IMR-90 (cell line): ENCODE results near the gene LTF. TPM values are rescaled to one million over a fixed set of nuclear protein-coding genes. Genes with fewer than 3 reads are reported as not detected.
A peak's percentile ranks its signal among the peaks of the same experiment; 100 is the strongest.

ENCODE experiments used
- ATAC-seq: fragments of 200-7000 bp; cut with Tn5 transposase; 2 replicates; pipeline ENCODE4 v1.9.1; 2020; ENCODE audit warnings: low read depth, mild to moderate bottlenecking, moderate library complexity
- BruUV-seq: library from RNA; stranded (reverse); fragments of 400-500 nt; replicated peaks from 2 replicates; lab custom pipeline; 2021; lab: Mats Ljungman, UMichigan
- CTCF ChIA-PET: fragments of 300-600 bp; formaldehyde crosslinking; extraction: SDS; loops from one replicate; lab custom pipeline; 2021; ENCODE audit warnings: antibody characterized with exemption; lab: Yijun Ruan, JAX
- POLR2A ChIA-PET: fragments of 300-600 bp; sonication (Branson Sonifier 250); formaldehyde crosslinking; loops from one replicate; lab custom pipeline; 2022; ENCODE audit warnings: antibody characterized with exemption; ENCODE audit not compliant: unreplicated experiment; lab: Charles Lee
- DNase-seq: peaks from one replicate; pipeline ENCODE4 v3.0.0; 2013
- H2AFZ ChIP-seq: replicated peaks from 2 replicates; pipeline ENCODE3; 2013; ENCODE audit warnings: low read length, mild to moderate bottlenecking; ENCODE audit not compliant: poor library complexity
- H2AK5ac ChIP-seq: 2 replicates; pipeline ENCODE4 v1.6.1; 2013; ENCODE audit warnings: low read depth, low read length, inconsistent platforms
- H2AK9ac ChIP-seq: replicated peaks from 2 replicates; pipeline ENCODE3; 2013; ENCODE audit warnings: mild to moderate bottlenecking, low read depth, low read length, moderate library complexity; ENCODE audit not compliant: poor library complexity
- H2BK120ac ChIP-seq: 2 replicates; pipeline ENCODE4 v1.6.1; 2013; ENCODE audit warnings: low read depth, low read length, inconsistent platforms
- H2BK15ac ChIP-seq: 3 replicates; pipeline ENCODE4 v1.6.1; 2013; ENCODE audit warnings: low read depth, low read length, inconsistent platforms
- H2BK20ac ChIP-seq: 2 replicates; pipeline ENCODE4 v1.6.1; 2013; ENCODE audit warnings: low read depth, mild to moderate bottlenecking, inconsistent platforms, low read length, moderate library complexity
- H2BK5ac ChIP-seq: 2 replicates; pipeline ENCODE4 v1.6.1; 2013; ENCODE audit warnings: mild to moderate bottlenecking, low read depth, low read length, inconsistent platforms; ENCODE audit not compliant: poor library complexity, severe bottlenecking
- H3K14ac ChIP-seq: replicated peaks from 2 replicates; pipeline ENCODE4 v1.6.1; 2013; ENCODE audit warnings: low read depth, low read length, inconsistent platforms
- H3K18ac ChIP-seq: 2 replicates; pipeline ENCODE4 v1.6.1; 2013; ENCODE audit warnings: low read depth, low read length, control low read depth
- H3K23ac ChIP-seq: 2 replicates; pipeline ENCODE4 v1.6.1; 2013; ENCODE audit warnings: low read depth, low read length, inconsistent platforms
- H3K27ac ChIP-seq: 2 replicates; pipeline ENCODE4 v1.5.1; 2013; ENCODE audit warnings: mild to moderate bottlenecking, control low read depth, low read length; ENCODE audit not compliant: insufficient read depth
- H3K27me3 ChIP-seq: 2 replicates; pipeline ENCODE4 v1.6.1; 2013; ENCODE audit warnings: low read length; ENCODE audit not compliant: control insufficient read depth, insufficient read depth
- H3K36me3 ChIP-seq: 2 replicates; pipeline ENCODE4 v1.6.1; 2013; ENCODE audit warnings: low read length, mixed read lengths; ENCODE audit not compliant: control insufficient read depth, insufficient read depth
- H3K4ac ChIP-seq: 2 replicates; pipeline ENCODE4 v1.6.1; 2013; ENCODE audit warnings: low read depth, low read length, inconsistent platforms
- H3K4me1 ChIP-seq: 2 replicates; pipeline ENCODE4 v1.6.1; 2013; ENCODE audit warnings: low read length, mixed read lengths; ENCODE audit not compliant: control insufficient read depth, insufficient read depth
- H3K4me2 ChIP-seq: 2 replicates; pipeline ENCODE4 v1.6.1; 2013; ENCODE audit warnings: low read depth, mild to moderate bottlenecking, control low read depth, low read length, moderate library complexity
- H3K4me3 ChIP-seq: 2 replicates; pipeline ENCODE4 v1.5.1; 2013; ENCODE audit warnings: low read depth, mild to moderate bottlenecking, control low read depth, low read length, moderate library complexity; ENCODE audit not compliant: insufficient read depth
- H3K56ac ChIP-seq: 2 replicates; pipeline ENCODE4 v1.6.1; 2013; ENCODE audit warnings: low read length, inconsistent platforms; ENCODE audit not compliant: insufficient read depth; ENCODE audit errors: extremely low read depth
- H3K79me1 ChIP-seq, 2 experiments: 2 replicates each; pipeline ENCODE4 v1.6.1; 2013; ENCODE audit warnings: low read length in 2 of 2, inconsistent platforms in 1 of 2, low read depth in 1 of 2
- H3K9ac ChIP-seq: 2 replicates; pipeline ENCODE4 v1.6.1; 2013; ENCODE audit warnings: low read depth, low read length, control low read depth
- H3K9me1 ChIP-seq: 2 replicates; pipeline ENCODE4 v1.6.1; 2013; ENCODE audit warnings: low read length, inconsistent platforms; ENCODE audit not compliant: insufficient read depth
- H3K9me3 ChIP-seq: 2 replicates; pipeline ENCODE4 v1.6.1; 2013; ENCODE audit warnings: low read length; ENCODE audit not compliant: control insufficient read depth, insufficient read depth
- H4K20me1 ChIP-seq: 2 replicates; pipeline ENCODE4 v1.6.1; 2013; ENCODE audit warnings: low read length, inconsistent platforms; ENCODE audit not compliant: insufficient read depth
- H4K5ac ChIP-seq: 2 replicates; pipeline ENCODE4 v1.6.1; 2013; ENCODE audit warnings: mild to moderate bottlenecking, low read depth, low read length, control low read depth
- H4K8ac ChIP-seq, 2 experiments: 2 replicates each; pipeline ENCODE4 v1.6.1; 2013; ENCODE audit warnings: low read depth in 2 of 2, low read length in 2 of 2, control low read depth in 1 of 2, inconsistent platforms in 1 of 2
- H4K91ac ChIP-seq: 2 replicates; pipeline ENCODE4 v1.6.1; 2013; ENCODE audit warnings: low read depth, low read length, inconsistent platforms; ENCODE audit not compliant: insufficient read depth
- BHLHE40 ChIP-seq: fragments of 150-350 bp; IDR thresholded peaks from 2 replicates; pipeline ENCODE4 v1.6.1; 2016; ENCODE audit warnings: mild to moderate bottlenecking, low read depth, low read length
- CEBPB ChIP-seq: IDR thresholded peaks from 2 replicates; pipeline ENCODE4 v1.6.1; 2012; ENCODE audit warnings: low read depth, low read length, improper control_type of control experiment
- CHD1 ChIP-seq: IDR thresholded peaks from 2 replicates; pipeline ENCODE4 v1.6.1; 2012; ENCODE audit warnings: low read depth, low read length, improper control_type of control experiment
- CTCF ChIP-seq: conservative IDR thresholded peaks from 2 replicates; pipeline ENCODE4 v1.5.1; 2012; ENCODE audit warnings: mild to moderate bottlenecking, low read depth, low read length, improper control_type of control experiment
- ELK1 ChIP-seq: fragments of 150-350 bp; IDR thresholded peaks from 2 replicates; pipeline ENCODE4 v1.6.1; 2016; ENCODE audit warnings: low read depth, mild to moderate bottlenecking, low read length, moderate library complexity, borderline replicate concordance
- FOS ChIP-seq: fragments of 150-350 bp; IDR thresholded peaks from 2 replicates; pipeline ENCODE4 v1.6.1; 2016; ENCODE audit warnings: low read depth, low read length
- MAFK ChIP-seq: IDR thresholded peaks from 2 replicates; pipeline ENCODE4 v1.6.1; 2012; ENCODE audit warnings: low read depth, low read length, improper control_type of control experiment
- MAZ ChIP-seq: IDR thresholded peaks from 2 replicates; pipeline ENCODE4 v1.6.1; 2012; ENCODE audit warnings: low read depth, mild to moderate bottlenecking, low read length, improper control_type of control experiment, moderate library complexity, borderline replicate concordance
- MXI1 ChIP-seq: IDR thresholded peaks from 2 replicates; pipeline ENCODE4 v1.6.1; 2012; ENCODE audit warnings: low read depth, mild to moderate bottlenecking, low read length, moderate library complexity, borderline replicate concordance
- NFE2L2 ChIP-seq: fragments of 150-350 bp; IDR thresholded peaks from 2 replicates; pipeline ENCODE4 v1.6.1; 2016; ENCODE audit warnings: low read depth, mild to moderate bottlenecking, low read length
- POLR2A ChIP-seq: IDR thresholded peaks from 2 replicates; pipeline ENCODE4 v1.6.1; 2012; ENCODE audit warnings: mild to moderate bottlenecking, low read depth, low read length
- RAD21 ChIP-seq: IDR thresholded peaks from 2 replicates; pipeline ENCODE4 v1.6.1; 2012; ENCODE audit warnings: low read length, improper control_type of control experiment
- RCOR1 ChIP-seq: IDR thresholded peaks from 2 replicates; pipeline ENCODE4 v1.6.1; 2012; ENCODE audit warnings: mild to moderate bottlenecking, low read length, improper control_type of control experiment; ENCODE audit not compliant: insufficient replicate concordance
- RFX5 ChIP-seq: IDR thresholded peaks from 2 replicates; pipeline ENCODE4 v1.8.0; 2012; ENCODE audit warnings: low read depth, mild to moderate bottlenecking, low read length, moderate library complexity
- SMC3 ChIP-seq: fragments of 150-350 bp; IDR thresholded peaks from 2 replicates; pipeline ENCODE4 v1.6.1; 2016; ENCODE audit warnings: low read depth, mild to moderate bottlenecking, antibody characterized with exemption, low read length, moderate library complexity
- USF2 ChIP-seq: fragments of 150-350 bp; IDR thresholded peaks from 2 replicates; pipeline ENCODE4 v1.6.1; 2017; ENCODE audit warnings: mild to moderate bottlenecking, antibody characterized with exemption, low read length, low read depth
- WGBS, 2 experiments: methylation state at CpG; one replicate each; pipeline versions ENCODE4 v1.1.5 to v1.1.7; 2013; ENCODE audit warnings: missing lambda C conversion rate in 2 of 2; ENCODE audit not compliant: insufficient read length in 1 of 2; ENCODE audit errors: extremely low coverage in 2 of 2; 5-methylcytosine and 5-hydroxymethylcytosine counted together
- dilution Hi-C: fragments of 300-500 bp; cut with HindIII; formaldehyde crosslinking; loops from one replicate; pipeline ENCODE4 v1.14.3; 2018; ENCODE audit warnings: low sequenced_read_pairs; ENCODE audit not compliant: unreplicated experiment
- in situ Hi-C: fragments of 300-500 bp; cut with MboI; formaldehyde crosslinking; loops from 3 replicates; pipeline ENCODE4 v1.14.3; 2019; ENCODE audit warnings: low sequenced_read_pairs, inconsistent platforms, mixed read lengths
- intact Hi-C: fragments of 100-400 bp; cut with micrococcal nuclease; formaldehyde crosslinking; loops from 2 replicates; pipeline ENCODE4 v1.10.0; 2022
- polyA plus RNA-seq, 3 experiments: library from polyadenylated mRNA; depleted of rRNA; stranded (reverse); fragments of >200 nt; gene quantifications; 2 replicates each; pipeline ENCODE4 v1.2.3, GENCODE V29; 2012; ENCODE audit warnings: low replicate concordance in 1 of 3
- total RNA-seq: library from RNA; depleted of rRNA; stranded (reverse); fragments of >200 nt; gene quantifications from 2 replicates; pipeline ENCODE4 v1.2.3, GENCODE V29; 2012

Gene LTF
- total and polyA plus RNA-seq, 2 of the 4 experiments (the other 2 are of a cell fraction) = not detected

GRCh38 chr3:46422617-46423016 is 42.1 kb downstream of the LTF start:
- H3K4me3 ChIP-seq = no peak overlapping the region
- no peaks in the 10 kb centered on the region; the same call in 1 of the 2 replicates for H3K9me1 ChIP-seq
- WGBS, 2 experiments = 92% methylated on average over 2 of the region's 6 CpGs; no CpG with 5 or more reads in 1 of the 2 experiments
- CTCF ChIA-PET = no interaction called here
- H3K14ac ChIP-seq = no peak overlapping the region
- no peak overlapping the region for H3K4ac ChIP-seq
- H4K91ac ChIP-seq = no peak overlapping the region
- H3K9me3 ChIP-seq = no peaks in the 10 kb centered on the region
- H3K4me1 ChIP-seq = no peaks in the 10 kb centered on the region
- H4K5ac ChIP-seq = no peak overlapping the region
- no peak overlapping the region for H2BK5ac ChIP-seq
- H4K8ac ChIP-seq = no peak overlapping the region
- DNase-seq (peak; percentile 13), ATAC-seq (no peak)
- H2BK15ac ChIP-seq = no peak overlapping the region
- H3K4me2 ChIP-seq = no peak overlapping the region
- H2AK9ac ChIP-seq = no peak overlapping the region
- no peak overlapping the region for H3K56ac ChIP-seq
- intact Hi-C loops = no loop called here
- in situ Hi-C loops = no loop called here
- no peaks in the 10 kb centered on the region for H3K79me1 ChIP-seq
- no peak overlapping the region for H3K9ac ChIP-seq
- TF ChIP-seq USF2 (no peak), BHLHE40 (no peak), RFX5 (no peak), NFE2L2 (no peak), POLR2A (no peak), RCOR1 (no peak), ELK1 (no peak), CHD1 (no peak), RAD21 (no peak), MAZ (no peak), FOS (no peak), CEBPB (no peak), SMC3 (no peak), MXI1 (no peak), CTCF (no peak), MAFK (no peak)
- H2AFZ ChIP-seq = no peak overlapping the region
- dilution Hi-C loops = no loop called here
- no peak overlapping the region for H2BK20ac ChIP-seq
- no peaks in the 10 kb centered on the region for H3K36me3 ChIP-seq
- H4K20me1 ChIP-seq = no peaks in the 10 kb centered on the region
- H3K27me3 ChIP-seq = peaks cover 10% of the 10 kb centered on the region
- POLR2A ChIA-PET = no interaction called here
- H2AK5ac ChIP-seq = no peak overlapping the region
- BruUV-seq = no TSS peak
- no peak overlapping the region for H2BK120ac ChIP-seq
- H3K18ac ChIP-seq = no peak overlapping the region
- H3K27ac ChIP-seq = no peak overlapping the region
- no peak overlapping the region for H3K23ac ChIP-seq
